Measurements from ENCODE around the gene BMPER.

BMPER gene

GRCh38 chr7:34036051-34036920 is 130.9 kb downstream of the BMPER start:
- in situ Hi-C loops (cut with MboI; ENCODE audit: low sequenced_read_pairs, unreplicated experiment), result no loop called here
- no peak for TF ChIP-seq CTCF (IDR thresholded peaks at IDR 0.05; ENCODE audit: borderline replicate concordance, control extremely low read depth, extremely low read depth, insufficient read depth, missing control alignments)
- DNase-seq (ENCODE audit: low spot score), result no peak

- no peak for TF ChIP-seq CTCF (IDR thresholded peaks at IDR 0.05; ENCODE audit: borderline replicate concordance, control extremely low read depth, extremely low read depth, insufficient read depth, missing control alignments)
- no peak for DNase-seq (ENCODE audit: low spot score)
- in situ Hi-C loops (cut with MboI; ENCODE audit: low sequenced_read_pairs, unreplicated experiment), result no loop called here
Measured at GRCh38 chr7:34036972-34037792, 131.8 kb downstream of the BMPER start.

GRCh38 chr7:34038816-34039470 is 133.6 kb downstream of the BMPER start:
- no peak for TF ChIP-seq CTCF (IDR thresholded peaks at IDR 0.05; ENCODE audit: borderline replicate concordance, control extremely low read depth, extremely low read depth, insufficient read depth, missing control alignments)
- DNase-seq (ENCODE audit: low spot score), result no peak
- in situ Hi-C loops (cut with MboI; ENCODE audit: low sequenced_read_pairs, unreplicated experiment), result no loop called here

- in situ Hi-C loops (cut with MboI; ENCODE audit: low sequenced_read_pairs, unreplicated experiment), result no loop called here
- no peak for DNase-seq (ENCODE audit: low spot score)
- TF ChIP-seq CTCF (IDR thresholded peaks at IDR 0.05; ENCODE audit: borderline replicate concordance, control extremely low read depth, extremely low read depth, insufficient read depth, missing control alignments), result no peak
Measured at GRCh38 chr7:34041707-34042106, 136.4 kb downstream of the BMPER start.

- in situ Hi-C loops (cut with MboI; ENCODE audit: low sequenced_read_pairs, unreplicated experiment), result no loop called here
- DNase-seq (ENCODE audit: low spot score), result no peak
- no peak for TF ChIP-seq CTCF (IDR thresholded peaks at IDR 0.05; ENCODE audit: borderline replicate concordance, control extremely low read depth, extremely low read depth, insufficient read depth, missing control alignments)
Measured at GRCh38 chr7:34042406-34042805, 137.1 kb downstream of the BMPER start.

Data from GM13976 (cell line).